Common myeloid progenitor, CD34-positive (primary cell): ENCODE data around the gene EXOC3L4.

ENCODE experiments used
- CTCF ChIA-PET: fragments of 350-600 bp; sonication (Branson Sonifier 250); formaldehyde crosslinking; loops from one replicate; lab custom pipeline; 2021; ENCODE audit warnings: antibody characterized with exemption; lab: Charles Lee
- POLR2A ChIA-PET: fragments of 350-600 bp; sonication (Branson Sonifier 250); formaldehyde crosslinking; loops from one replicate; lab custom pipeline; 2021; ENCODE audit warnings: antibody characterized with exemption; lab: Charles Lee
- DNase-seq, 3 donors: peaks; one replicate each; pipeline versions ENCODE4 v3.0.0 to v3.0.0-alpha.2; 2013
- H3K27ac ChIP-seq, 2 experiments: 1 replicate in 1 of 2; 2 replicates in 1 of 2; pipeline ENCODE4 v1.7.0; 2013; ENCODE audit warnings: inconsistent platforms in 2 of 2, low read length in 2 of 2, mild to moderate bottlenecking in 2 of 2, low read depth in 1 of 2, moderate library complexity in 1 of 2; ENCODE audit not compliant: severe bottlenecking in 2 of 2, insufficient read depth in 1 of 2, poor library complexity in 1 of 2
- H3K27me3 ChIP-seq, 5 experiments: replicated peaks in 2 of 5; 1 replicate in 3 of 5; 2 replicates in 2 of 5; pipeline versions ENCODE4 v1.6.1 to v1.7.0; 2013; ENCODE audit warnings: low read length in 4 of 5, mild to moderate bottlenecking in 2 of 5, moderate library complexity in 2 of 5, inconsistent platforms in 1 of 5; ENCODE audit not compliant: insufficient read depth in 5 of 5, control insufficient read depth in 4 of 5
- H3K36me3 ChIP-seq, 4 experiments: 1 replicate in 2 of 4; 2 replicates in 2 of 4; pipeline versions ENCODE4 v1.6.1 to v1.7.0; 2013; ENCODE audit warnings: low read length in 3 of 4, control low read depth in 1 of 4, mild to moderate bottlenecking in 1 of 4; ENCODE audit not compliant: control insufficient read depth in 4 of 4, insufficient read depth in 4 of 4
- H3K4me1 ChIP-seq, 4 experiments: 1 replicate in 3 of 4; 2 replicates in 1 of 4; pipeline versions ENCODE4 v1.6.1 to v1.7.1; 2013; ENCODE audit warnings: low read length in 3 of 4, mild to moderate bottlenecking in 3 of 4, control low read depth in 1 of 4, inconsistent platforms in 1 of 4, moderate library complexity in 1 of 4; ENCODE audit not compliant: control insufficient read depth in 4 of 4, insufficient read depth in 4 of 4; ENCODE audit errors: control extremely low read depth in 1 of 4
- H3K4me3 ChIP-seq, 7 experiments: 1 replicate in 4 of 7; 2 replicates in 3 of 7; pipeline versions ENCODE4 v1.5.1 to v1.7.0; 2013; ENCODE audit warnings: mild to moderate bottlenecking in 7 of 7, low read length in 6 of 7, moderate library complexity in 6 of 7, inconsistent platforms in 2 of 7, low read depth in 2 of 7, control low read depth in 1 of 7; ENCODE audit not compliant: insufficient read depth in 4 of 7, control insufficient read depth in 1 of 7; ENCODE audit errors: extremely low read depth in 1 of 7
- H3K9me3 ChIP-seq, 5 experiments: 1 replicate in 4 of 5; 2 replicates in 1 of 5; pipeline versions ENCODE4 v1.6.1 to v1.7.1; 2013; ENCODE audit warnings: low read length in 4 of 5, mild to moderate bottlenecking in 2 of 5, inconsistent platforms in 1 of 5, low read depth in 1 of 5, moderate library complexity in 1 of 5; ENCODE audit not compliant: control insufficient read depth in 4 of 5, insufficient read depth in 2 of 5; ENCODE audit errors: control extremely low read depth in 1 of 5
- WGBS: methylation state at CpG from one replicate; pipeline ENCODE4 v1.1.5; 2013; ENCODE audit not compliant: insufficient coverage; 5-methylcytosine and 5-hydroxymethylcytosine counted together

Gene EXOC3L4

GRCh38 chr14:103085106-103086091 lies 9.1 kb upstream of the EXOC3L4 start:
- 87% methylated on average over 15 of the region's 24 CpGs for WGBS
- H3K4me1 ChIP-seq, result peaks cover 0 to 11% (median 3%) of the 10 kb centered on the region in 4 experiments
- peaks cover 0 to 52% (median 15%) of the 10 kb centered on the region in 5 experiments for H3K27me3 ChIP-seq
- H3K4me3 ChIP-seq, result no peak overlapping the region
- ChIA-PET CTCF (interaction anchor here (2.8 kb wide), 1 partner anchor 20 kb away, joined by 14 read pairs; no protein-coding TSS in a partner anchor), POLR2A (no interaction called here)
- H3K36me3 ChIP-seq, result no peaks in the 10 kb centered on the region
- H3K27ac ChIP-seq, result no peak overlapping the region
- H3K9me3 ChIP-seq, result peaks cover 0 to 4% (median 0%) of the 10 kb centered on the region in 5 experiments
- no peak for DNase-seq

DNA sequence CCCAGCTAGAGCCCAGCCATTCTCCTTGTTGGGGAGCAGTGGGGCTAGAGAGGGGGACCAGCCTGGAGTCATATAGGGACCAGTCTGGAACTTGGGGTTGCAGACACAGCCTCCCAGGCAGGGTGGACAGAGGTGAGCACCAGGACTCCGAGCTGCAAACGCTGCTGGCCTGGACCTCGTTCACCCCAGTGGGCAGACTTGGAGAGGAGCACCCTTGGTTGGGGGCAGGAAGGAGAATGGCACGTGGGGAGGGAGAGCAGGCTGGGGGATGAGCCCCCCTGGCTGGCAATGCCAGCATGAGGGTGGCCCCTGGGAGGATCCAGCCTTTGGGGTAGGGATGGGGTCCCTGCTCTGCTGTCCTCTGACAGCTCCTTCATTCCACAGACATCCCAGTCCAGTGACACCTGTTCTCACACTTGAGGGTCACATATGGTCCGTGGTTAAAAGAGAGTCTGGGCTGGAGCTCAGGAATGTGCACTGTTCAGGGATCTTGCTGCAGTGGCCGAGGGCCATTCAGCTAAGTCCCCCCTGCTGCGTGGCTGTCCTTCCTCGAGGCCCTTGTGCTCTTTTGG lies 7.7 kb upstream of the EXOC3L4 start:
- Histone ChIP-seq H3K4me3 (no peak overlapping the region), H3K27ac (no peak overlapping the region), H3K36me3 (no peaks in the 10 kb centered on the region), H3K9me3 (peaks cover 0 to 4% (median 0%) of the 10 kb centered on the region in 5 experiments), H3K27me3 (peaks cover 0 to 53% (median 20%) of the 10 kb centered on the region in 5 experiments), H3K4me1 (peaks cover 0 to 23% (median 14%) of the 10 kb centered on the region in 4 experiments)
- WGBS, result 94% methylated on average over 4 of the region's 8 CpGs
- ChIA-PET CTCF (interaction anchor here (0.6 to 3.4 kb wide), 7 partner anchors 8 to 205 kb away, joined by 3 to 14 read pairs (median 5); no protein-coding TSS in a partner anchor), POLR2A (no interaction called here)
- DNase-seq, result no peak

- ChIA-PET POLR2A (no interaction called here), CTCF (interaction anchor here (1.3 to 3.4 kb wide), 5 partner anchors 8 to 18 kb away, joined by 4 to 14 read pairs (median 6); no protein-coding TSS in a partner anchor)
- H3K4me1 ChIP-seq, result peaks cover 0 to 23% (median 15%) of the 10 kb centered on the region in 4 experiments
- no peaks in the 10 kb centered on the region for H3K9me3 ChIP-seq
- 91% methylated on average over 13 of the region's 13 CpGs for WGBS
- H3K27ac ChIP-seq, result no peak overlapping the region
- H3K27me3 ChIP-seq, result peaks cover 0 to 48% (median 18%) of the 10 kb centered on the region in 5 experiments
- DNase-seq, result no peak
- H3K36me3 ChIP-seq, result no peaks in the 10 kb centered on the region
- H3K4me3 ChIP-seq, result no peak overlapping the region
These were observed 7.1 kb upstream of the EXOC3L4 start for GRCh38 chr14:103087343-103087835.

DNA sequence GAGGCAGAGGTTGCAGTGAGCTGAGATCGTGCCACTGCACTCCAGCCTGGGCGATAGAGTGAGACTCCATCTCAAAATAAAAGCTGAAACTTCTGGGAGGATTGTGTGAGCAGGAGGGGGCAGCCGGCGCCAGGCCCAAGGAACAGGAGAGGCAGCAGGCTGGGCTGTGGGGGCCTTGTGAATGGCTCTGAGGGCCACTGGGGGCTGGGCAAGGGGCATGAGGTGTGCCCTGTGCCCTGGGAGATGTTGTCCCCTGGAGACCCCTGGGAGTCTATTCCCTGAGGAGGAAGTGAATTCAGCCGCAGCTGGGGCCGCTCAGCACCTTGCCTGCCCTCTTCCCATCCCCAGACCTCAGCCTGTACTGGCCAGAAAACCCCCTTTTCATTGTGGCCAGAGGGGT lies 5.6 kb upstream of the EXOC3L4 start:
- POLR2A ChIA-PET, result no interaction called here
- Histone ChIP-seq H3K27me3 (peaks cover 0 to 36% (median 16%) of the 10 kb centered on the region in 5 experiments), H3K27ac (no peak overlapping the region), H3K4me1 (peaks cover 0 to 22% (median 15%) of the 10 kb centered on the region in 4 experiments), H3K9me3 (no peaks in the 10 kb centered on the region), H3K4me3 (no peak overlapping the region), H3K36me3 (no peaks in the 10 kb centered on the region)
- no peak for DNase-seq
- CTCF ChIA-PET, result interaction anchor here (3.4 kb wide), 1 partner anchor 11 kb away, joined by 11 read pairs; no protein-coding TSS in a partner anchor
- 82% methylated on average over 6 of the region's 6 CpGs for WGBS

DNA sequence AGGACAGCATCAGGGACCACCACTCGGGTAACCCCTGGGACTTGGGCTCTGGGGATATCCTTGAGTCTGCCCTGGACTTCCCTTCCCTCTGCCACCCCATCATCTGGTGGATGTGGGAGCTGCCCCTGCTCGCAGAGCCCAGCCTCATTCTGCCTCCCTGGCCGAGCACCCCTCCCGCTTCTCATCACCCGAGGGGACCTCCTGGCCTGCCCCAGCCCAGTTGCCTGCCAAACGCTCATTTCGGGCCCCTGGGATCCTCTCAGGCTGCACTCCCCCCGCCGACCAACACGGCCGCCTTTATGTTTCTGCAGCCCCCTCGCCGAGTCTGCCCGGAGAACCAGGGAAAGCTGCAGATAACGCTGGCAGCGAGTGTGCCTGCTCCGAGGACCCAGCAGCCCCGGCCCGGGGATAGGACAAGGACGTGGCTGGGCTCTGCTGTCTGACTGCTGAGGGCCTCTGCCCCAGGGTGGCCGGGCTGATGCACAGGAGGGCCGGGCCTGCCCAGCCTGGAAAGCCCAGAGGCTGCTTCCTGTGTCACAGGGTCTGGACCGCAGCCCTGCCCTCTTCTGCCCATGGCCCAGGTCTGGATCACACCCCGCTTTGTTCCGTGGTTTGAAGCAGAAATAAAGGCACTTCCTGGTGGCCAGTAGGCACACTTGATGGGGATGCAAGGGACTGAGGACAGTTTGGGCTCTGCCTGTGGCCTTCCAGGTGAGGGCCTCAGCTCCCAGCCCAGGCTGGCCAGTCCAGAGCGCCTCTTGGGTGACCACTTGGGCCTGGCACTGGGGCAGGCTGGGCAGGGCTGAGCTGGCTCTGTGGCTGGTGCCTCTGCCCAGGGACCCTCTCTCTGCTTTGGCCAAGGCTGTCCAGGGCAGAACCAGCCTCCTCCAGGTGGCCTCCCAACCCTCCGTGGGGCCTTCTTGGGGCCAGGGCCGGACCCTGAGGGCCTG lies 4.9 kb upstream of the EXOC3L4 start:
- 96% methylated on average over 28 of the region's 28 CpGs for WGBS
- H3K27me3 ChIP-seq, result peaks cover 0 to 28% (median 11%) of the 10 kb centered on the region in 5 experiments
- DNase-seq, result no peak
- H3K36me3 ChIP-seq, result no peaks in the 10 kb centered on the region
- H3K27ac ChIP-seq, result no peak overlapping the region
- ChIA-PET CTCF (interaction anchor here (1.3 to 3.4 kb wide), 2 partner anchors 10 to 11 kb away, joined by 8 to 11 read pairs; no protein-coding TSS in a partner anchor), POLR2A (no interaction called here)
- peaks cover 0 to 19% (median 15%) of the 10 kb centered on the region in 4 experiments for H3K4me1 ChIP-seq
- H3K9me3 ChIP-seq, result no peaks in the 10 kb centered on the region
- no peak overlapping the region for H3K4me3 ChIP-seq

DNA sequence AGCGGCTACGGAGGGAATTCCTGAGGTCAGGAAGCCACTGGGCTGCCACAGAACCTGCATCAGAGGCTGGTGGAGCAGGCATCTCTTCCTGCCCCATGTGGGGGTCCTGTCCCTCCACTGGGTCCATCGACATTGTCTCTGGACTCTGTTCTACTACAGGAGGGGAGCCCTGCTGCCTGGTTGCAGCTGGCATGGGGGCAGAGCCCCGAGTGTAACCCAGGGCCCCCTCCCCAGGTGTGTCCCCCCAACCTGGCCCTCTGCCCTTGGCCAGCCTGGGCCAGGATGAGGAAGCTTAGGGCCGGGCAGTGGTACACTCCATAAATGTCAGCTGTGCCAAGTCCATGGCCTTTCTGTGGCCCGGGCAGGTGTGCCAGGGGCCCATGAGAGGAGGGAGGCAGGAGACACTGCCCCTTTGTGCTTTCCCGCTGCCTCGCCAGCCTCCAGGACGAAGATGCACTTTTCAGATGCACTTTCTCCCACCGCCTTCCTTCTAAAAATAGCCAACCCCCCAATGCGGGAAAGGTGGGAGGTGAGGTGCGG lies 4.0 kb upstream of the EXOC3L4 start:
- Histone ChIP-seq H3K9me3 (no peaks in the 10 kb centered on the region), H3K27me3 (peaks cover 0 to 19% (median 8%) of the 10 kb centered on the region in 5 experiments), H3K4me1 (peaks cover 0 to 20% (median 16%) of the 10 kb centered on the region in 4 experiments), H3K4me3 (peak overlapping the region in 2 of 7 experiments; percentile 58 to 59), H3K36me3 (no peaks in the 10 kb centered on the region), H3K27ac (no peak overlapping the region)
- CTCF ChIA-PET, result interaction anchor here (1.3 to 1.6 kb wide), 2 partner anchors 10 to 14 kb away, joined by 4 to 8 read pairs; no protein-coding TSS in a partner anchor
- POLR2A ChIA-PET, result no interaction called here
- DNase-seq, result no peak
- 82% methylated on average over 10 of the region's 12 CpGs for WGBS
